GM19099 (cell line): ENCODE results near the gene TRIM72.

Experiments used
- POLR2A ChIP-seq: IDR thresholded peaks from 3 replicates; pipeline ENCODE4 v1.6.1; 2011; ENCODE audit warnings: low read depth; ENCODE audit not compliant: insufficient read length; ENCODE audit errors: extremely low read depth

TRIM72 gene

GRCh38 chr16:31202414-31203375 lies 11.2 kb upstream of the TRIM72 start, which contains the start of gene PYCARD:
PYCARD (minus strand) TSS chr16:31202760; CDS start chr16:31202690, 70 bp downstream.
- TF ChIP-seq POLR2A = peak; percentile 43

GRCh38 chr16:31204871-31205666 lies 8.8 kb upstream of the TRIM72 start:
- no peak for TF ChIP-seq POLR2A

- no peak for TF ChIP-seq POLR2A
These were observed 7.1 kb upstream of the TRIM72 start for GRCh38 chr16:31206776-31207175.

- no peak for TF ChIP-seq POLR2A
These were observed 577 bp upstream of the TRIM72 start for GRCh38 chr16:31213342-31213741.

GRCh38 chr16:31214708-31215286 lies 878 bp downstream of the TRIM72 start:
- TF ChIP-seq POLR2A = no peak

- TF ChIP-seq POLR2A = no peak
These were observed 1.6 kb downstream of the TRIM72 start for GRCh38 chr16:31215287-31216162.

GRCh38 chr16:31216422-31217135 lies 2.7 kb downstream of the TRIM72 start, which contains the start of gene PYDC1:
PYDC1 (minus strand) TSS chr16:31217135; CDS start chr16:31217028, 107 bp downstream.
- TF ChIP-seq POLR2A = no peak

GRCh38 chr16:31217136-31217530 lies 3.2 kb downstream of the TRIM72 start:
- TF ChIP-seq POLR2A = no peak

GRCh38 chr16:31219154-31219741 lies 5.3 kb downstream of the TRIM72 start:
- TF ChIP-seq POLR2A = no peak

GRCh38 chr16:31221357-31222160 lies 7.6 kb downstream of the TRIM72 start:
- no peak for TF ChIP-seq POLR2A

- no peak for TF ChIP-seq POLR2A
These were observed 9.1 kb downstream of the TRIM72 start for GRCh38 chr16:31223044-31223443.

GRCh38 chr16:31224092-31224955 lies 10.4 kb downstream of the TRIM72 start:
- no peak for TF ChIP-seq POLR2A

- no peak for TF ChIP-seq POLR2A
These were observed 11.3 kb downstream of the TRIM72 start for GRCh38 chr16:31225193-31225592.
